ACHN (cell line): ENCODE data around the gene RESF1.

Source experiments
- DNase-seq: peaks from one replicate; pipeline ENCODE4 v3.0.0-alpha.2; 2015
- in situ Hi-C: cut with HindIII; loops from 2 replicates; pipeline ENCODE4 v1.10.0; 2017; ENCODE audit warnings: low sequenced_read_pairs, low pct_ligation_motif_present, low pct_unique_long_range_greater_than_20kb

Gene RESF1

GRCh38 chr12:31954925-31955858, 4.0 kb upstream of the RESF1 start:
- in situ Hi-C loops, result loop anchor here (25.0 kb wide), 1 partner anchor 293 kb away; the partner anchor contains the start of gene ETFBKMT
- no peak for DNase-seq

- DNase-seq, result no peak
- in situ Hi-C loops, result loop anchor here (25.0 kb wide), 1 partner anchor 296 kb away; the partner anchor contains the start of gene ETFBKMT
Observed at GRCh38 chr12:31958569-31959160, 550 bp upstream of the RESF1 start.

- peak; percentile 72 for DNase-seq
- in situ Hi-C loops, result loop anchor here (25.0 kb wide), 1 partner anchor 298 kb away; the partner anchor contains the start of gene ETFBKMT
Observed at GRCh38 chr12:31959701-31960391, 631 bp downstream of the RESF1 start.

- in situ Hi-C loops, result loop anchor here (25.0 kb wide), 1 partner anchor 299 kb away; the partner anchor contains the start of gene ETFBKMT
- DNase-seq, result no peak
Observed at GRCh38 chr12:31961137-31961536, 1.9 kb downstream of the RESF1 start.

- DNase-seq, result no peak
- in situ Hi-C loops, result loop anchor here (25.0 kb wide), 1 partner anchor 300 kb away; the partner anchor contains the start of gene ETFBKMT
Observed at GRCh38 chr12:31962076-31962475, 2.9 kb downstream of the RESF1 start.

- in situ Hi-C loops, result loop anchor here (25.0 kb wide), 1 partner anchor 302 kb away; the partner anchor contains the start of gene ETFBKMT
- DNase-seq, result no peak
Observed at GRCh38 chr12:31964280-31964679, 5.1 kb downstream of the RESF1 start.

GRCh38 chr12:31965090-31965489, 5.9 kb downstream of the RESF1 start:
- in situ Hi-C loops, result loop anchor here (25.0 kb wide), 1 partner anchor 303 kb away; the partner anchor contains the start of gene ETFBKMT
- no peak for DNase-seq

GRCh38 chr12:31966558-31967205, 7.5 kb downstream of the RESF1 start:
- in situ Hi-C loops, result loop anchor here (25.0 kb wide), 1 partner anchor 304 kb away; the partner anchor contains the start of gene ETFBKMT
- DNase-seq, result no peak

- DNase-seq, result no peak
- in situ Hi-C loops, result loop anchor here (25.0 kb wide), 1 partner anchor 305 kb away; the partner anchor contains the start of gene ETFBKMT
Observed at GRCh38 chr12:31967539-31967938, 8.3 kb downstream of the RESF1 start.

- in situ Hi-C loops, result loop anchor here (25.0 kb wide), 1 partner anchor 308 kb away; the partner anchor contains the start of gene ETFBKMT
Observed at GRCh38 chr12:31970199-31970598, 11.0 kb downstream of the RESF1 start.

GRCh38 chr12:31973818-31974217, 14.6 kb downstream of the RESF1 start:
- in situ Hi-C loops, result loop anchor here (25.0 kb wide), 1 partner anchor 312 kb away; the partner anchor contains the start of gene ETFBKMT

More at GRCh38 chr12:31970199-31970598, 11.0 kb downstream of the RESF1 start:
- DNase-seq, result no peak

GRCh38 chr12:31974673-31975072, 15.5 kb downstream of the RESF1 start:
- in situ Hi-C loops, result loop anchor here (25.0 kb wide), 1 partner anchor 312 kb away; the partner anchor contains the start of gene ETFBKMT

More at GRCh38 chr12:31973818-31974217, 14.6 kb downstream of the RESF1 start:
- DNase-seq, result no peak

GRCh38 chr12:31984806-31985591, 25.8 kb downstream of the RESF1 start:
- in situ Hi-C loops, result no loop called here
- no peak for DNase-seq

More at GRCh38 chr12:31974673-31975072, 15.5 kb downstream of the RESF1 start:
- no peak for DNase-seq

GRCh38 chr12:31985832-31986231, 26.6 kb downstream of the RESF1 start:
- in situ Hi-C loops, result no loop called here
- DNase-seq, result no peak

- in situ Hi-C loops, result no loop called here
- DNase-seq, result no peak
Observed at GRCh38 chr12:31989571-31990362, 30.6 kb downstream of the RESF1 start.

GRCh38 chr12:31991146-31991545, 31.9 kb downstream of the RESF1 start:
- in situ Hi-C loops, result no loop called here
- DNase-seq, result no peak
